Measurements from ENCODE around the gene ATP10B. TPM values are rescaled to one million over a fixed set of nuclear protein-coding genes. Genes with fewer than 3 reads are reported as not detected.

ATP10B gene
- polyA plus RNA-seq, 3 donors, result not detected

- DNase-seq, result no peak
- Histone ChIP-seq H3K9me3 (replicated peaks in 1 of 2; ENCODE audit: control insufficient read depth in 1 of 2, insufficient read depth in 1 of 2, low read length in 2 of 2) (no peaks in the 10 kb centered on the region), H3K4me3 (replicated peaks in 1 of 3; ENCODE audit: low read depth in 2 of 3, low read length in 3 of 3) (no peak overlapping the region), H3K79me2 (ENCODE audit: insufficient read depth, low read length) (no peaks in the 10 kb centered on the region), H3K4me1 (ENCODE audit: control insufficient read depth in 1 of 2, insufficient read depth in 2 of 2, low read length in 2 of 2) (no peaks in the 10 kb centered on the region), H3K4me2 (replicated peaks; ENCODE audit: extremely low read depth, low read length, poor library complexity, severe bottlenecking) (no peak overlapping the region), H3K27me3 (ENCODE audit: control insufficient read depth in 2 of 2, insufficient read depth in 2 of 2, low read length in 2 of 2) (no peaks in the 10 kb centered on the region), H4K20me1 (ENCODE audit: insufficient read depth, low read length) (no peaks in the 10 kb centered on the region), H2AFZ (ENCODE audit: insufficient read depth, low read depth, low read length, poor library complexity, severe bottlenecking) (no peak overlapping the region), H3K9ac (ENCODE audit: insufficient read depth, low read length, poor library complexity, severe bottlenecking) (no peak overlapping the region), H3K36me3 (replicated peaks in 1 of 2; ENCODE audit: control insufficient read depth in 1 of 2, insufficient read depth in 2 of 2, low read length in 2 of 2) (no peaks in the 10 kb centered on the region), H3K27ac (ENCODE audit: low read depth in 1 of 2, low read length in 2 of 2) (no peak overlapping the region)
- intact Hi-C loops (cut with micrococcal nuclease), result no loop called here
- no CpG with 5 or more reads among the region's 1 CpG for WGBS (ENCODE audit: insufficient coverage)
- Mint-ChIP-seq H3K27ac (no peak overlapping the region), H3K9me3 (peaks cover 0 to 8% (median 0%) of the 10 kb centered on the region in 7 donors), H3K4me3 (no peak overlapping the region), H3K27me3 (ENCODE audit: low read depth in 3 of 3) (peaks cover 0 to 3% (median 0%) of the 10 kb centered on the region in 3 donors), H3K36me3 (no peaks in the 10 kb centered on the region), H3K4me1 (no peaks in the 10 kb centered on the region)
- no peak for TF ChIP-seq CTCF (IDR thresholded peaks at IDR 0.05)
Observed at GRCh38 chr5:160621526-160621925, 230.5 kb downstream of the ATP10B start.

GRCh38 chr5:160620401-160620800 is 231.6 kb downstream of the ATP10B start:
- no peaks in the 10 kb centered on the region for H3K79me2 ChIP-seq (ENCODE audit: insufficient read depth, low read length)

More at GRCh38 chr5:160620401-160620800, 231.6 kb downstream of the ATP10B start:
- H3K4me2 ChIP-seq (replicated peaks; ENCODE audit: extremely low read depth, low read length, poor library complexity, severe bottlenecking), result no peak overlapping the region
- no peaks in the 10 kb centered on the region for H3K36me3 ChIP-seq (replicated peaks in 1 of 2; ENCODE audit: control insufficient read depth in 1 of 2, insufficient read depth in 2 of 2, low read length in 2 of 2)
- no peaks in the 10 kb centered on the region for H3K36me3 Mint-ChIP-seq
- H3K27ac Mint-ChIP-seq, result no peak overlapping the region
- H3K27ac ChIP-seq (ENCODE audit: low read depth in 1 of 2, low read length in 2 of 2), result no peak overlapping the region
- H3K4me3 Mint-ChIP-seq, result no peak overlapping the region
- H3K27me3 ChIP-seq (ENCODE audit: control insufficient read depth in 2 of 2, insufficient read depth in 2 of 2, low read length in 2 of 2), result no peaks in the 10 kb centered on the region
- no peak for DNase-seq
- 98% methylated on average over 6 of the region's 9 CpGs for WGBS (ENCODE audit: insufficient coverage)
- no peaks in the 10 kb centered on the region for H4K20me1 ChIP-seq (ENCODE audit: insufficient read depth, low read length)
- no peak overlapping the region for H2AFZ ChIP-seq (ENCODE audit: insufficient read depth, low read depth, low read length, poor library complexity, severe bottlenecking)
- H3K4me1 ChIP-seq (ENCODE audit: control insufficient read depth in 1 of 2, insufficient read depth in 2 of 2, low read length in 2 of 2), result no peaks in the 10 kb centered on the region
- H3K9me3 Mint-ChIP-seq, result peaks cover 0 to 8% (median 0%) of the 10 kb centered on the region in 7 donors
- no peak overlapping the region for H3K9ac ChIP-seq (ENCODE audit: insufficient read depth, low read length, poor library complexity, severe bottlenecking)
- H3K4me3 ChIP-seq (replicated peaks in 1 of 3; ENCODE audit: low read depth in 2 of 3, low read length in 3 of 3), result no peak overlapping the region
- intact Hi-C loops (cut with micrococcal nuclease), result no loop called here
- TF ChIP-seq CTCF (IDR thresholded peaks at IDR 0.05), result no peak
- no peaks in the 10 kb centered on the region for H3K4me1 Mint-ChIP-seq
- peaks cover 0 to 3% (median 0%) of the 10 kb centered on the region in 3 donors for H3K27me3 Mint-ChIP-seq (ENCODE audit: low read depth in 3 of 3)
- no peaks in the 10 kb centered on the region for H3K9me3 ChIP-seq (replicated peaks in 1 of 2; ENCODE audit: control insufficient read depth in 1 of 2, insufficient read depth in 1 of 2, low read length in 2 of 2)

All from CD14-positive monocyte (primary cell).